K562 (cell line): ENCODE data around the gene CDYL2. TPM values are rescaled to one million over a fixed set of nuclear protein-coding genes. Genes with fewer than 3 reads are reported as not detected.
"Not testable (repeated sequence)": the region's sequence is repeated elsewhere in the genome, so short reads cannot be mapped to it uniquely, and the experiment has no call there.

Experiments
- ATAC-seq: fragments of 200-7000 bp; cut with Tn5 transposase; 3 replicates; pipeline ENCODE4 v1.9.1; 2020; ENCODE audit warnings: moderate library complexity
- BruUV-seq: library from RNA; stranded (reverse); fragments of 400-500 nt; replicated peaks from 2 replicates; lab custom pipeline; 2021; lab: Mats Ljungman, UMichigan
- CTCF ChIA-PET: fragments of 300-600 bp; formaldehyde crosslinking; extraction: SDS; loops from one replicate; lab custom pipeline; 2021; ENCODE audit warnings: low intra/inter-chr PET ratio; lab: Yijun Ruan, JAX
- POLR2A ChIA-PET: fragments of 300-600, 350-650 bp; sonication (Branson Sonifier 250); formaldehyde crosslinking; extraction: SDS; loops from one replicate; lab custom pipeline; 2021; ENCODE audit warnings: antibody characterized with exemption, inconsistent platforms; lab: Yijun Ruan, JAX
- DNase-seq, 4 experiments: peaks; one replicate each; pipeline versions ENCODE4 v3.0.0 to v3.0.0-alpha.2; 2011 to 2018; ENCODE audit warnings: low spot score in 3 of 4, mixed read lengths in 3 of 4; ENCODE audit errors: extremely low read depth in 1 of 4
- FAIRE-seq: peaks from 2 replicates; lab custom pipeline; 2011; peaks lifted over from hg19 to GRCh38; lab: Jason Lieb, UNC
- H2AFZ ChIP-seq: 2 replicates; pipeline ENCODE4 v1.6.0; 2011; ENCODE audit warnings: low read depth, low read length, control low read depth, inconsistent platforms
- H3K27ac ChIP-seq: fragments of 200-600 bp; 3 replicates; pipeline ENCODE4 v1.8.0; 2011; ENCODE audit warnings: low read depth, mild to moderate bottlenecking, control low read depth, inconsistent platforms, low read length, moderate library complexity, mixed read lengths; ENCODE audit errors: extremely low read depth
- H3K27me3 ChIP-seq, 2 experiments: fragments of 300-600 bp in 1 of 2; 2 replicates in 1 of 2; 3 replicates in 1 of 2; pipeline versions ENCODE4 v1.6.0 to v1.8.0; 2011; ENCODE audit warnings: inconsistent platforms in 2 of 2, low read length in 2 of 2, mild to moderate bottlenecking in 1 of 2, mixed read lengths in 1 of 2, moderate library complexity in 1 of 2; ENCODE audit not compliant: control insufficient read depth in 2 of 2, insufficient read depth in 2 of 2
- H3K36me3 ChIP-seq: fragments of 300-600 bp; 3 replicates; pipeline ENCODE4 v1.8.0; 2011; ENCODE audit warnings: mild to moderate bottlenecking, low read length, inconsistent platforms; ENCODE audit not compliant: control insufficient read depth, insufficient read depth
- H3K4me1 ChIP-seq, 2 experiments: fragments of 200-600 bp in 1 of 2; replicated peaks in 1 of 2; 2 replicates in 1 of 2; 3 replicates in 1 of 2; pipeline versions ENCODE4 v1.5.1 to v1.8.0; 2011; ENCODE audit warnings: inconsistent platforms in 2 of 2, low read length in 2 of 2, mild to moderate bottlenecking in 1 of 2, mixed read lengths in 1 of 2, moderate library complexity in 1 of 2; ENCODE audit not compliant: control insufficient read depth in 2 of 2, insufficient read depth in 2 of 2
- H3K4me2 ChIP-seq: 2 replicates; pipeline ENCODE4 v1.6.1; 2011; ENCODE audit warnings: low read length, control low read depth, inconsistent platforms, mixed read lengths; ENCODE audit not compliant: insufficient read depth
- H3K4me3 ChIP-seq: fragments of 200-600 bp; sonication (generic), shearing (Covaris generic); 2 replicates; pipeline ENCODE4 v1.5.1; 2016; ENCODE audit warnings: control low read depth, inconsistent platforms
- H3K79me2 ChIP-seq: fragments of 200-600 bp; 3 replicates; pipeline ENCODE4 v1.8.0; 2011; ENCODE audit warnings: low read length, inconsistent platforms; ENCODE audit not compliant: control insufficient read depth, insufficient read depth
- H3K9ac ChIP-seq, 2 experiments: 2 replicates each; pipeline versions ENCODE4 v1.6.0 to v1.6.1; 2011; ENCODE audit warnings: low read depth in 2 of 2, low read length in 2 of 2, control low read depth in 1 of 2, inconsistent platforms in 1 of 2, mild to moderate bottlenecking in 1 of 2, mixed read lengths in 1 of 2; ENCODE audit not compliant: insufficient read depth in 1 of 2
- H3K9me1 ChIP-seq: one replicate; pipeline ENCODE4 v1.6.0; 2011; ENCODE audit warnings: inconsistent platforms, mild to moderate bottlenecking, low read length, moderate library complexity; ENCODE audit not compliant: control insufficient read depth, insufficient read depth
- H3K9me3 ChIP-seq: replicated peaks from 2 replicates; pipeline ENCODE4 v1.5.1; 2011; ENCODE audit warnings: low read depth, low read length, inconsistent platforms; ENCODE audit not compliant: control insufficient read depth, insufficient read depth
- H4K20me1 ChIP-seq: replicated peaks from 2 replicates; pipeline ENCODE4 v1.6.1; 2011; ENCODE audit warnings: low read length, inconsistent platforms, mixed read lengths; ENCODE audit not compliant: control insufficient read depth, insufficient read depth
- CBX3 ChIP-seq, 2 experiments: IDR thresholded peaks; 1 replicate in 1 of 2; 2 replicates in 1 of 2; pipeline ENCODE4 v1.6.1; 2012; ENCODE audit warnings: inconsistent platforms in 2 of 2, low read length in 2 of 2, borderline replicate concordance in 1 of 2, control low read depth in 1 of 2
- CCAR2 ChIP-seq: fragments of 200-400 bp; formaldehyde crosslinking; IDR thresholded peaks from 2 replicates; pipeline ENCODE4 v1.6.1; 2017; ENCODE audit warnings: mild to moderate bottlenecking, low read depth, low read length
- CREM ChIP-seq: IDR thresholded peaks from 2 replicates; pipeline ENCODE4 v1.6.1; 2014; ENCODE audit warnings: antibody characterized with exemption, low read depth
- DPF2 ChIP-seq: fragments of 450-650 bp; IDR thresholded peaks from 2 replicates; pipeline ENCODE4 v1.6.1; 2016
- EP400 ChIP-seq: fragments of 450-650 bp; IDR thresholded peaks from 2 replicates; pipeline ENCODE4 v1.6.1; 2017; ENCODE audit warnings: antibody characterized with exemption, mild to moderate bottlenecking, moderate library complexity
- KAT8 ChIP-seq: fragments of 450-650 bp; IDR thresholded peaks from 2 replicates; pipeline ENCODE4 v1.6.1; 2016; ENCODE audit warnings: low read depth, mild to moderate bottlenecking
- PRMT5 ChIP-seq: sonication (generic); formaldehyde crosslinking; IDR thresholded peaks from 2 replicates; pipeline ENCODE4 v1.5.0; 2020; ENCODE audit warnings: missing genetic modification reagents
- RFX5 ChIP-seq: IDR thresholded peaks from 2 replicates; pipeline ENCODE4 v1.6.1; 2011; ENCODE audit warnings: low read depth, mild to moderate bottlenecking, improper control_type of control experiment, low read length
- SRSF7 ChIP-seq: fragments of 200-400 bp; formaldehyde crosslinking; optimal IDR thresholded peaks from 2 replicates; pipeline ENCODE3; 2017; ENCODE audit warnings: mild to moderate bottlenecking, low read depth, low read length
- WGBS: fragments of 100-300 bp; shearing (Covaris generic); methylation state at CpG from one replicate; pipeline ENCODE4 v1.1.6; 2016; ENCODE audit warnings: low coverage, mixed read lengths; ENCODE audit not compliant: insufficient coverage; ENCODE audit errors: missing lambda C conversion rate; 5-methylcytosine and 5-hydroxymethylcytosine counted together
- in situ Hi-C: fragments of 300-500 bp; cut with MboI; formaldehyde crosslinking; loops from 4 replicates; pipeline ENCODE4 v1.15.0; 2018; ENCODE audit warnings: inconsistent platforms, mixed read lengths
- intact Hi-C: fragments of 100-400 bp; cut with micrococcal nuclease; formaldehyde crosslinking; loops from 2 replicates; pipeline ENCODE4 v1.14.2; 2022
- polyA plus RNA-seq, 8 experiments: library from polyadenylated mRNA; depleted of rRNA in 4 of 8; stranded (reverse) in 5 of 8; unstranded in 3 of 8; fragments of >200 nt; fragmentation: Nextera tagmentation in 2 of 8; fragmentation: Illumina TruSeq in 1 of 8; extraction: Ambion mirVana in 2 of 8; extraction: Trizol in 1 of 8; gene quantifications; 2 replicates each; pipeline versions ENCODE4 v1.2.1 to v1.2.3, GENCODE V29; 2011 to 2014; ENCODE audit warnings: inconsistent platforms in 1 of 8, missing spikeins in 1 of 8
- total RNA-seq, 7 experiments: library from RNA; depleted of rRNA in 6 of 7; stranded (reverse); fragments of >200 nt in 6 of 7; fragmentation: Illumina TruSeq in 2 of 7; extraction: Trizol in 2 of 7; gene quantifications; 2 replicates each; pipeline versions ENCODE4 v1.2.1 to v1.2.3, GENCODE V29; 2011 to 2021; ENCODE audit warnings: low replicate concordance in 1 of 7
- TF ChIP-seq, protein P1 (sequence below): fragments of 450-650 bp; IDR thresholded peaks from 2 replicates; pipeline ENCODE4 v1.7.1; 2018; ENCODE audit warnings: mild to moderate bottlenecking, low read depth; ENCODE audit not compliant: partially characterized antibody

CDYL2 gene
- total and polyA plus RNA-seq, 9 of the 15 experiments (the other 6 are each of a cell fraction or from before 2014, with no cell fraction given) = under 0.01 to 0.04 (median 0.01) TPM; not detected in 6

DNA sequence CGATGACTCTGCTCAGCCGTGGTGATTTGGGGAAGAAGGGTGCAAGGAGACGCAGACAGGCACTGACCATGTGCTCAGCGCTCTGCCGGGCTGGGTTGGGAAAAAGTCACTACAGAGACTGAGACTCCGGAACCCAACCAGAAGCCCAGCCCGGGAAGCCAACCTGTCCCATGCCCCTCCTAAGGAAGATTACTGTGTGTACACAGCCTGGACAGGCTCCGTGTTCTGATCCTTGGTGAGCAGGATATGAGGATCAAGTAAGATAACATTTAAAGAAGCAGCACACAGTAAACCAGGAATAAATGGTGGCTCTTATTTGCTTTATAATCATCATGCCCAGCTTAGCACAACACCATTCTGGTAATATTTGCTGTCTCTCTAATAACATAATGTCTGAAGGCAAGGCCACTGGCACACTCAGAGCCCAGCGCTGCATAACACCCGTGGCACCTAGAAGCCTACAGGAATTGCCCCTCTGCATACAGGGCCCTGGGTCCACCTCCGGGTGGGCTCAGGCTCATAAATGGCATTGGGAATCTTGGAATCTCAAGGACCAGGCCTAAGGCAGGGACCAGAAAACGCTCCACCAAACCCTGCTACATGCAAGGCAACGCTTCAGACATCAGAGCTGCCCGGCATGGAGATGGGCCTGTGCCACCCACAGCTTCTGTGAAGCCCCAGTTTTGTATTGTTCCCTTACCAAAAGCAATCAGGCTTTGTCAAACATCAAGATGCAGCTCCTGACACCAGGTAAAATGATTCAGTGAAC is 150.1 kb downstream of the CDYL2 start (continued):
- TF ChIP-seq PRMT5 (CRISPR knock-in tag) (no peak), EP400 (no peak)

DNA sequence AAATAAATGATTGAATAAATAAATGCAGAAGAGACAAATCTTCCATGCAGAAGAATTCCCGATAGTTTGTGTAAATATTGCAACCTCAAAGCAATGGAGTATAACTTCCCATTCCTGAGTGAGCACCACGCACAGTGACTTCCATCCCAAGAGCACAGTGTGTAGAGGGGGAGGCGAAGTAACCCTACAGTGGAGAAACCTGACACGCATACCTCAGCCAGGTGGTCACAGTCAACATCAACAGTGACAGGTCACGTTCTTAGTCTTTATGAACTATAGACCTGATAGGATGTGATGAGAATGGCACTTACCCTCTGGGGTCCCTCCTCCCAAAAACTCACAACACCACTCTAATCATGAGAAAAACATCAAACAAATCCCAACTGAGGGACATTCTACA is 152.0 kb downstream of the CDYL2 start:
- ATAC-seq (no peak), FAIRE-seq (no peak), DNase-seq (no peak)
- Histone ChIP-seq H3K27me3 (peaks cover 3 to 13% of the 10 kb centered on the region in 2 experiments; a peak in 3 of 5 replicates), H3K36me3 (no peaks in the 10 kb centered on the region), H3K27ac (no peak overlapping the region), H3K4me3 (no peak overlapping the region), H3K79me2 (no peaks in the 10 kb centered on the region), H3K9ac (no peak overlapping the region), H3K9me3 (no peaks in the 10 kb centered on the region), H4K20me1 (no peaks in the 10 kb centered on the region), H3K9me1 (no peaks in the 10 kb centered on the region), H3K4me1 (no peaks in the 10 kb centered on the region), H2AFZ (no peak overlapping the region), H3K4me2 (no peak overlapping the region)
- 0% methylated on average over 5 of the region's 5 CpGs for WGBS
- POLR2A ChIA-PET = interaction anchor here (1.4 kb wide), 1 partner anchor 9 kb away, joined by 3 read pairs; no protein-coding TSS in a partner anchor
- in situ Hi-C loops (no loop called here), intact Hi-C loops (no loop called here)
- no TSS peak for BruUV-seq
- no peak for TF ChIP-seq KAT8
- no peak for TF ChIP-seq CREM
- no peak for TF ChIP-seq PRMT5 (CRISPR knock-in tag)
- TF ChIP-seq SRSF7 = no peak
- no peak for TF ChIP-seq RFX5
- TF ChIP-seq, protein P1, sequence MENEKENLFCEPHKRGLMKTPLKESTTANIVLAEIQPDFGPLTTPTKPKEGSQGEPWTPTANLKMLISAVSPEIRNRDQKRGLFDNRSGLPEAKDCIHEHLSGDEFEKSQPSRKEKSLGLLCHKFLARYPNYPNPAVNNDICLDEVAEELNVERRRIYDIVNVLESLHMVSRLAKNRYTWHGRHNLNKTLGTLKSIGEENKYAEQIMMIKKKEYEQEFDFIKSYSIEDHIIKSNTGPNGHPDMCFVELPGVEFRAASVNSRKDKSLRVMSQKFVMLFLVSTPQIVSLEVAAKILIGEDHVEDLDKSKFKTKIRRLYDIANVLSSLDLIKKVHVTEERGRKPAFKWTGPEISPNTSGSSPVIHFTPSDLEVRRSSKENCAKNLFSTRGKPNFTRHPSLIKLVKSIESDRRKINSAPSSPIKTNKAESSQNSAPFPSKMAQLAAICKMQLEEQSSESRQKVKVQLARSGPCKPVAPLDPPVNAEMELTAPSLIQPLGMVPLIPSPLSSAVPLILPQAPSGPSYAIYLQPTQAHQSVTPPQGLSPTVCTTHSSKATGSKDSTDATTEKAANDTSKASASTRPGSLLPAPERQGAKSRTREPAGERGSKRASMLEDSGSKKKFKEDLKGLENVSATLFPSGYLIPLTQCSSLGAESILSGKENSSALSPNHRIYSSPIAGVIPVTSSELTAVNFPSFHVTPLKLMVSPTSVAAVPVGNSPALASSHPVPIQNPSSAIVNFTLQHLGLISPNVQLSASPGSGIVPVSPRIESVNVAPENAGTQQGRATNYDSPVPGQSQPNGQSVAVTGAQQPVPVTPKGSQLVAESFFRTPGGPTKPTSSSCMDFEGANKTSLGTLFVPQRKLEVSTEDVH = no peak
- TF ChIP-seq CCAR2 = no peak
- TF ChIP-seq CBX3 (IDR thresholded peaks at IDR 0.05; ENCODE audit: borderline replicate concordance in 1 of 2, low read length in 2 of 2) = no peak
- no peak for TF ChIP-seq DPF2
- CTCF ChIA-PET = no interaction called here

DNA sequence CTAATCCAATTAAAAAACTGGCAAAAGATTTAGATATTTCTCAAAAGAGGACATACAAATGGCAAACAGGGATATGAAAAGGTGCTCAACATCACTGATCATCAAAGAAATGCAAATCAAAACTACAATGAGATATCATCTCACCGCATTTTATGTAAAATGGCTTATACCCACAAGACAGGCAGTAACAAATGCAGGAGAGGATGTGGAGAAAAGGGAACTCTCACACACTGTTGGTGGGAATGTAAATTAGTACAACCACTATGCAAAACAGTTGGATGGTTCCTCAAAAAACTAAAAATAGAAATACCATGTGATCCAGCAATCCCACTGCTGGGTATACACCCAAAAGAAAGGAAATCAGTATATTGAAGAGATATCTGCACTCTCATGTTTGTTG is 154.1 kb downstream of the CDYL2 start:
- DNase-seq, BruUV-seq, H4K20me1 ChIP-seq, FAIRE-seq, H3K27ac ChIP-seq, H3K36me3 ChIP-seq, intact Hi-C loops, H3K4me3 ChIP-seq, POLR2A ChIA-PET, H3K4me2 ChIP-seq, H3K9ac ChIP-seq, CTCF ChIA-PET, H2AFZ ChIP-seq, H3K79me2 ChIP-seq, H3K9me1 ChIP-seq, ATAC-seq, in situ Hi-C loops, H3K4me1 ChIP-seq, H3K9me3 ChIP-seq: not testable (repeated sequence)
- H3K27me3 ChIP-seq = peaks cover 3 to 13% of the 10 kb centered on the region in 2 experiments; a peak in 3 of 5 replicates
- WGBS = 6% methylated on average over 1 of the region's 1 CpG
